Measurements from ENCODE around the gene C17orf50.
"Not testable (repeated sequence)": the region's sequence is repeated elsewhere in the genome, so short reads cannot be mapped to it uniquely, and the experiment has no call there.

- not testable (repeated sequence) for TF ChIP-seq EZH2phosphoT487 (IDR thresholded peaks at IDR 0.05; ENCODE audit: borderline replicate concordance, low read length); CTCF (IDR thresholded peaks at IDR 0.05; ENCODE audit: low read depth, low read length, poor library complexity, severe bottlenecking)
Observed at GRCh38 chr17:35751541-35751940, 9.1 kb upstream of the C17orf50 start.

Measured in DOHH2 (cell line).